Measurements from ENCODE around the gene DDX59.

The DDX59 gene

DNA sequence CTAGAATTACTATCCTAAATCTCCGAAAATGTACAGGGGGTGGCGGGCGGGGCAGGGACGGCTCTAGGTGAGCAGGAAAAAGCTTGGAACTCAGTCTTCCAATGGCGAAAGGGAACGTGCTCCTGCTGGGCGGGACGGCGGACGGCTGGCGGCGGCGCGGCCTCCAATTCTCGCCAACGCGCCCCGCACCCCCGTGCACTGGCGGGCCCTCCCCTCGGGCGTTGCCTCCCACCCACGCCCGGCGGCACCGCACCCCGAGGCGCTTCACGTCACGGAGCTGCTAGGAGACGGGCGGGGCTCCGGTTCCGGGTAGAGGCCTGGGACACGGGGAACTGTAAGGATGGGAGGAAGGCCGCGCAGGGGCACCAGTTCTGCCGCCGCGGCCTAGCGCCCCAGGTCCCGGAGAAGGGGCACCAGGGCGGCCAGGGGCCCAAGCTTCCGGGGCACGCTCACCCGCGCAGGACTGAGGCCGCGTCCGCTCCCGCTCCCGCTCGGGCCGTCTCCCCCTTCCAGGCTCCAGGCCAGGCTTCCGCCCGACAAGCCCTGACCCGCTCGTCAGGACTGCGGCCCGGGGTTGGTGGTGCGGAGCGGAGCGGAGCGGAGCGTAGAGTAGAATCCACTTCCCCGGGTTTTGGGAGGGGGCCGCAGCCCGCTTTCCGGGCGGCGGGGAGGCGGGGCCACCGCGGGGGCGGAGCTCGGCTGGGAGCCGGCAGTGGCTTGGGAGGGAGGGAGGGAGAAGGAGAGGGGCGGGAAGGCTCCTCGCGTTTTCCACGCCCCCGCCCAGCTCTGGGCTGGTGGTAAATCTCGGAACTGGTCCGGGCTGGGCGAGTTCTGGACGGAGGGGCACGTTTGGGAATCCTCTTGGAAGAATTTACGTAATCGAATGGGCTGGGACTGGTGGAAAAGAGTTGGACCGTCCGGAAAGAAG lies at the start of gene DDX59 (continued):
- TF ChIP-seq ZNF670 (tag by site-specific recombination; IDR thresholded peaks at IDR 0.05; ENCODE audit: low read depth) (no peak), KLF10 (tag by site-specific recombination; IDR thresholded peaks at IDR 0.05) (peak; percentile 89), ZFP69B (tag by site-specific recombination; IDR thresholded peaks at IDR 0.05) (peak; percentile 90), KLF1 (tag by site-specific recombination; IDR thresholded peaks at IDR 0.05) (peak; percentile 93), ZSCAN16 (tag by site-specific recombination; IDR thresholded peaks at IDR 0.05) (peak; percentile 67; the same call in 1 of the 2 replicates), ZNF366 (tag by site-specific recombination; conservative IDR thresholded peaks at IDR 0.05) (peak; percentile 76), ZNF623 (tag by site-specific recombination; IDR thresholded peaks at IDR 0.05) (peak; percentile 15), YY2 (tag by site-specific recombination; IDR thresholded peaks at IDR 0.05) (peak; percentile 21; the same call in 1 of the 2 replicates), ZNF76 (tag by site-specific recombination; IDR thresholded peaks at IDR 0.05; ENCODE audit: borderline replicate concordance, low read depth) (peak; percentile 36; the same call in 1 of the 2 replicates), ZBTB7A (tag by site-specific recombination; IDR thresholded peaks at IDR 0.05; ENCODE audit: low read depth) (peak; percentile 89; the same call in 1 of the 2 replicates), ZNF184 (tag by site-specific recombination; IDR thresholded peaks at IDR 0.05) (0 out of 2 replicates have a peak, but pooled peaks have one; percentile 16), ZNF701 (tag by site-specific recombination; IDR thresholded peaks at IDR 0.05) (no peak), ZIC2 (tag by site-specific recombination; IDR thresholded peaks at IDR 0.05) (peak; percentile 50), HOXD13 (CRISPR knock-in tag; IDR thresholded peaks at IDR 0.05; ENCODE audit: borderline replicate concordance) (peak; percentile 43; the same call in 1 of the 2 replicates), ZNF585B (tag by site-specific recombination; IDR thresholded peaks at IDR 0.05) (peak; percentile 26; the same call in 1 of the 2 replicates), SP2 (tag by site-specific recombination; IDR thresholded peaks at IDR 0.05) (peak; percentile 88), ZNF138 (tag by site-specific recombination; IDR thresholded peaks at IDR 0.05; ENCODE audit: borderline replicate concordance) (no peak), BCL11A (tag by site-specific recombination; IDR thresholded peaks at IDR 0.05; ENCODE audit: low read depth) (peak; percentile 27; the same call in 1 of the 2 replicates)
- TF ChIP-seq, protein P1, sequence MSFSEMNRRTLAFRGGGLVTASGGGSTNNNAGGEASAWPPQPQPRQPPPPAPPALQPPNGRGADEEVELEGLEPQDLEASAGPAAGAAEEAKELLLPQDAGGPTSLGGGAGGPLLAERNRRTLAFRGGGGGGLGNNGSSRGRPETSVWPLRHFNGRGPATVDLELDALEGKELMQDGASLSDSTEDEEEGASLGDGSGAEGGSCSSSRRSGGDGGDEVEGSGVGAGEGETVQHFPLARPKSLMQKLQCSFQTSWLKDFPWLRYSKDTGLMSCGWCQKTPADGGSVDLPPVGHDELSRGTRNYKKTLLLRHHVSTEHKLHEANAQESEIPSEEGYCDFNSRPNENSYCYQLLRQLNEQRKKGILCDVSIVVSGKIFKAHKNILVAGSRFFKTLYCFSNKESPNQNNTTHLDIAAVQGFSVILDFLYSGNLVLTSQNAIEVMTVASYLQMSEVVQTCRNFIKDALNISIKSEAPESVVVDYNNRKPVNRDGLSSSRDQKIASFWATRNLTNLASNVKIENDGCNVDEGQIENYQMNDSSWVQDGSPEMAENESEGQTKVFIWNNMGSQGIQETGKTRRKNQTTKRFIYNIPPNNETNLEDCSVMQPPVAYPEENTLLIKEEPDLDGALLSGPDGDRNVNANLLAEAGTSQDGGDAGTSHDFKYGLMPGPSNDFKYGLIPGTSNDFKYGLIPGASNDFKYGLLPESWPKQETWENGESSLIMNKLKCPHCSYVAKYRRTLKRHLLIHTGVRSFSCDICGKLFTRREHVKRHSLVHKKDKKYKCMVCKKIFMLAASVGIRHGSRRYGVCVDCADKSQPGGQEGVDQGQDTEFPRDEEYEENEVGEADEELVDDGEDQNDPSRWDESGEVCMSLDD (tag by site-specific recombination; IDR thresholded peaks at IDR 0.05): peak; percentile 98
- TF ChIP-seq, protein P2, sequence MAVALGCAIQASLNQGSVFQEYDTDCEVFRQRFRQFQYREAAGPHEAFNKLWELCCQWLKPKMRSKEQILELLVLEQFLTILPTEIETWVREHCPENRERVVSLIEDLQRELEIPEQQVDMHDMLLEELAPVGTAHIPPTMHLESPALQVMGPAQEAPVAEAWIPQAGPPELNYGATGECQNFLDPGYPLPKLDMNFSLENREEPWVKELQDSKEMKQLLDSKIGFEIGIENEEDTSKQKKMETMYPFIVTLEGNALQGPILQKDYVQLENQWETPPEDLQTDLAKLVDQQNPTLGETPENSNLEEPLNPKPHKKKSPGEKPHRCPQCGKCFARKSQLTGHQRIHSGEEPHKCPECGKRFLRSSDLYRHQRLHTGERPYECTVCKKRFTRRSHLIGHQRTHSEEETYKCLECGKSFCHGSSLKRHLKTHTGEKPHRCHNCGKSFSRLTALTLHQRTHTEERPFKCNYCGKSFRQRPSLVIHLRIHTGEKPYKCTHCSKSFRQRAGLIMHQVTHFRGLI (tag by site-specific recombination; IDR thresholded peaks at IDR 0.05): peak; percentile 30
- TF ChIP-seq, protein P3, sequence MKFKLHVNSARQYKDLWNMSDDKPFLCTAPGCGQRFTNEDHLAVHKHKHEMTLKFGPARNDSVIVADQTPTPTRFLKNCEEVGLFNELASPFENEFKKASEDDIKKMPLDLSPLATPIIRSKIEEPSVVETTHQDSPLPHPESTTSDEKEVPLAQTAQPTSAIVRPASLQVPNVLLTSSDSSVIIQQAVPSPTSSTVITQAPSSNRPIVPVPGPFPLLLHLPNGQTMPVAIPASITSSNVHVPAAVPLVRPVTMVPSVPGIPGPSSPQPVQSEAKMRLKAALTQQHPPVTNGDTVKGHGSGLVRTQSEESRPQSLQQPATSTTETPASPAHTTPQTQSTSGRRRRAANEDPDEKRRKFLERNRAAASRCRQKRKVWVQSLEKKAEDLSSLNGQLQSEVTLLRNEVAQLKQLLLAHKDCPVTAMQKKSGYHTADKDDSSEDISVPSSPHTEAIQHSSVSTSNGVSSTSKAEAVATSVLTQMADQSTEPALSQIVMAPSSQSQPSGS (tag by site-specific recombination; IDR thresholded peaks at IDR 0.05; ENCODE audit: low read depth): peak; percentile 55
- TF ChIP-seq, protein P4, sequence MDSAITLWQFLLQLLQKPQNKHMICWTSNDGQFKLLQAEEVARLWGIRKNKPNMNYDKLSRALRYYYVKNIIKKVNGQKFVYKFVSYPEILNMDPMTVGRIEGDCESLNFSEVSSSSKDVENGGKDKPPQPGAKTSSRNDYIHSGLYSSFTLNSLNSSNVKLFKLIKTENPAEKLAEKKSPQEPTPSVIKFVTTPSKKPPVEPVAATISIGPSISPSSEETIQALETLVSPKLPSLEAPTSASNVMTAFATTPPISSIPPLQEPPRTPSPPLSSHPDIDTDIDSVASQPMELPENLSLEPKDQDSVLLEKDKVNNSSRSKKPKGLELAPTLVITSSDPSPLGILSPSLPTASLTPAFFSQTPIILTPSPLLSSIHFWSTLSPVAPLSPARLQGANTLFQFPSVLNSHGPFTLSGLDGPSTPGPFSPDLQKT (IDR thresholded peaks at IDR 0.05; ENCODE audit: borderline replicate concordance, low read depth, low read length): no peak
- TF ChIP-seq, protein P5, sequence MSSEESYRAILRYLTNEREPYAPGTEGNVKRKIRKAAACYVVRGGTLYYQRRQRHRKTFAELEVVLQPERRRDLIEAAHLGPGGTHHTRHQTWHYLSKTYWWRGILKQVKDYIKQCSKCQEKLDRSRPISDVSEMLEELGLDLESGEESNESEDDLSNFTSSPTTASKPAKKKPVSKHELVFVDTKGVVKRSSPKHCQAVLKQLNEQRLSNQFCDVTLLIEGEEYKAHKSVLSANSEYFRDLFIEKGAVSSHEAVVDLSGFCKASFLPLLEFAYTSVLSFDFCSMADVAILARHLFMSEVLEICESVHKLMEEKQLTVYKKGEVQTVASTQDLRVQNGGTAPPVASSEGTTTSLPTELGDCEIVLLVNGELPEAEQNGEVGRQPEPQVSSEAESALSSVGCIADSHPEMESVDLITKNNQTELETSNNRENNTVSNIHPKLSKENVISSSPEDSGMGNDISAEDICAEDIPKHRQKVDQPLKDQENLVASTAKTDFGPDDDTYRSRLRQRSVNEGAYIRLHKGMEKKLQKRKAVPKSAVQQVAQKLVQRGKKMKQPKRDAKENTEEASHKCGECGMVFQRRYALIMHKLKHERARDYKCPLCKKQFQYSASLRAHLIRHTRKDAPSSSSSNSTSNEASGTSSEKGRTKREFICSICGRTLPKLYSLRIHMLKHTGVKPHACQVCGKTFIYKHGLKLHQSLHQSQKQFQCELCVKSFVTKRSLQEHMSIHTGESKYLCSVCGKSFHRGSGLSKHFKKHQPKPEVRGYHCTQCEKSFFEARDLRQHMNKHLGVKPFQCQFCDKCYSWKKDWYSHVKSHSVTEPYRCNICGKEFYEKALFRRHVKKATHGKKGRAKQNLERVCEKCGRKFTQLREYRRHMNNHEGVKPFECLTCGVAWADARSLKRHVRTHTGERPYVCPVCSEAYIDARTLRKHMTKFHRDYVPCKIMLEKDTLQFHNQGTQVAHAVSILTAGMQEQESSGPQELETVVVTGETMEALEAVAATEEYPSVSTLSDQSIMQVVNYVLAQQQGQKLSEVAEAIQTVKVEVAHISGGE (tag by site-specific recombination; conservative IDR thresholded peaks at IDR 0.05; ENCODE audit: low read depth): peak; percentile 93
- TF ChIP-seq, protein P6, sequence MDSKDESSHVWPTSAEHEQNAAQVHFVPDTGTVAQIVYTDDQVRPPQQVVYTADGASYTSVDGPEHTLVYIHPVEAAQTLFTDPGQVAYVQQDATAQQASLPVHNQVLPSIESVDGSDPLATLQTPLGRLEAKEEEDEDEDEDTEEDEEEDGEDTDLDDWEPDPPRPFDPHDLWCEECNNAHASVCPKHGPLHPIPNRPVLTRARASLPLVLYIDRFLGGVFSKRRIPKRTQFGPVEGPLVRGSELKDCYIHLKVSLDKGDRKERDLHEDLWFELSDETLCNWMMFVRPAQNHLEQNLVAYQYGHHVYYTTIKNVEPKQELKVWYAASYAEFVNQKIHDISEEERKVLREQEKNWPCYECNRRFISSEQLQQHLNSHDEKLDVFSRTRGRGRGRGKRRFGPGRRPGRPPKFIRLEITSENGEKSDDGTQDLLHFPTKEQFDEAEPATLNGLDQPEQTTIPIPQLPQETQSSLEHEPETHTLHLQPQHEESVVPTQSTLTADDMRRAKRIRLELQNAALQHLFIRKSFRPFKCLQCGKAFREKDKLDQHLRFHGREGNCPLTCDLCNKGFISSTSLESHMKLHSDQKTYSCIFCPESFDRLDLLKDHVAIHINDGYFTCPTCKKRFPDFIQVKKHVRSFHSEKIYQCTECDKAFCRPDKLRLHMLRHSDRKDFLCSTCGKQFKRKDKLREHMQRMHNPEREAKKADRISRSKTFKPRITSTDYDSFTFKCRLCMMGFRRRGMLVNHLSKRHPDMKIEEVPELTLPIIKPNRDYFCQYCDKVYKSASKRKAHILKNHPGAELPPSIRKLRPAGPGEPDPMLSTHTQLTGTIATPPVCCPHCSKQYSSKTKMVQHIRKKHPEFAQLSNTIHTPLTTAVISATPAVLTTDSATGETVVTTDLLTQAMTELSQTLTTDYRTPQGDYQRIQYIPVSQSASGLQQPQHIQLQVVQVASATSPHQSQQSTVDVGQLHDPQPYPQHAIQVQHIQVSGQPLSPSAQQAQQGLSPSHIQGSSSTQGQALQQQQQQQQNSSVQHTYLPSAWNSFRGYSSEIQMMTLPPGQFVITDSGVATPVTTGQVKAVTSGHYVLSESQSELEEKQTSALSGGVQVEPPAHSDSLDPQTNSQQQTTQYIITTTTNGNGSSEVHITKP (tag by site-specific recombination; IDR thresholded peaks at IDR 0.05): peak; percentile 94
